Panc1 (cell line): ENCODE data around the gene OR6F1. TPM values are rescaled to one million over a fixed set of nuclear protein-coding genes. Genes with fewer than 3 reads are reported as not detected.

Experiments
- ATAC-seq: fragments of 200-7000 bp; cut with Tn5 transposase; 2 replicates; pipeline ENCODE4 v1.9.1; 2020; ENCODE audit warnings: mild to moderate bottlenecking, moderate library complexity
- BruUV-seq: library from RNA; stranded (reverse); fragments of 400-500 nt; replicated peaks from 2 replicates; lab custom pipeline; 2021; lab: Mats Ljungman, UMichigan
- CTCF ChIA-PET: fragments of 300-600 bp; sonication (Branson Sonifier 250); formaldehyde crosslinking; loops from one replicate; lab custom pipeline; 2022; ENCODE audit warnings: antibody characterized with exemption; lab: Charles Lee
- POLR2A ChIA-PET: fragments of 300-600 bp; sonication (Branson Sonifier 250); formaldehyde crosslinking; loops from one replicate; lab custom pipeline; 2022; ENCODE audit warnings: antibody characterized with exemption; lab: Charles Lee
- DNase-seq: peaks from one replicate; pipeline ENCODE4 v3.0.0-alpha.2; 2010; ENCODE audit warnings: low read depth, low spot score
- H3K27ac ChIP-seq: 2 replicates; pipeline ENCODE4 v1.5.1; 2011; ENCODE audit warnings: mild to moderate bottlenecking, low read length, inconsistent platforms
- H3K27me3 ChIP-seq: fragments of 200-500 bp; sonication (Bioruptor generic); 2 replicates; pipeline ENCODE4 v1.6.0; 2014; ENCODE audit warnings: low read length, inconsistent platforms; ENCODE audit not compliant: control insufficient read depth, insufficient read depth
- H3K36me3 ChIP-seq: fragments of 200-500 bp; sonication (Bioruptor generic); 2 replicates; pipeline ENCODE4 v1.5.1; 2014; ENCODE audit warnings: inconsistent platforms, mild to moderate bottlenecking, low read length, moderate library complexity; ENCODE audit not compliant: control insufficient read depth, insufficient read depth
- H3K4me1 ChIP-seq: 2 replicates; pipeline ENCODE4 v1.5.1; 2011; ENCODE audit warnings: inconsistent platforms, mild to moderate bottlenecking, low read length, moderate library complexity; ENCODE audit not compliant: control insufficient read depth, insufficient read depth
- H3K4me3 ChIP-seq, 2 experiments: 2 replicates each; pipeline ENCODE4 v1.5.1; 2011 to 2012; ENCODE audit warnings: low read depth in 2 of 2, low read length in 2 of 2, mild to moderate bottlenecking in 2 of 2, inconsistent platforms in 1 of 2, moderate library complexity in 1 of 2
- H3K9me3 ChIP-seq: fragments of 200-500 bp; sonication (Bioruptor generic); 2 replicates; pipeline ENCODE4 v1.5.1; 2014; ENCODE audit warnings: low read depth, mild to moderate bottlenecking, inconsistent platforms, low read length, moderate library complexity; ENCODE audit not compliant: control insufficient read depth, insufficient read depth
- CTCF ChIP-seq: fragments of 450-650 bp; IDR thresholded peaks from 2 replicates; pipeline ENCODE4 v1.5.1; 2017; ENCODE audit warnings: mild to moderate bottlenecking
- POLR2AphosphoS5 ChIP-seq: IDR thresholded peaks from 2 replicates; pipeline ENCODE4 v1.6.1; 2012; ENCODE audit warnings: mild to moderate bottlenecking, low read depth, low read length, moderate library complexity
- REST ChIP-seq, 2 experiments: IDR thresholded peaks; 2 replicates each; pipeline ENCODE4 v1.6.1; 2011 to 2012; ENCODE audit warnings: low read depth in 2 of 2, control low read depth in 1 of 2, low read length in 1 of 2, mild to moderate bottlenecking in 1 of 2, moderate library complexity in 1 of 2; ENCODE audit not compliant: insufficient read depth in 1 of 2
- SIN3A ChIP-seq: IDR thresholded peaks from 2 replicates; pipeline ENCODE4 v1.6.1; 2012; ENCODE audit warnings: low read depth, mild to moderate bottlenecking, low read length, moderate library complexity, borderline replicate concordance; ENCODE audit not compliant: insufficient read depth
- TCF7L2 ChIP-seq: IDR thresholded peaks from 2 replicates; pipeline ENCODE4 v1.6.1; 2011; ENCODE audit warnings: mild to moderate bottlenecking, low read depth, low read length, inconsistent platforms
- in situ Hi-C: cut with HindIII; loops from 2 replicates; pipeline ENCODE4 v1.10.0; 2016; ENCODE audit warnings: low sequenced_read_pairs, low pct_unique_long_range_greater_than_20kb
- intact Hi-C: fragments of 100-400 bp; cut with micrococcal nuclease; formaldehyde crosslinking; loops from one replicate; pipeline ENCODE4 v1.10.0; 2022; ENCODE audit not compliant: unreplicated experiment
- total RNA-seq: library from RNA; stranded (reverse); gene quantifications from one replicate; pipeline ENCODE4 v1.2.1, GENCODE V29; 2021; ENCODE audit not compliant: unreplicated experiment

The OR6F1 gene
- total RNA-seq, 1 experiment from 2014 or later = not detected

GRCh38 chr1:247738315-247738714 is 21.9 kb upstream of the OR6F1 start, which contains the start of gene OR14K1:
TSS of gene OR14K1 (plus strand) at chr1:247738615. CDS start at chr1:247738615, 0 bp downstream.
- no peaks in the 10 kb centered on the region for H3K27me3 ChIP-seq

GRCh38 chr1:247721222-247721621 is 4.8 kb upstream of the OR6F1 start:
- ChIA-PET POLR2A (no interaction called here), CTCF (no interaction called here)
- ATAC-seq (no peak), DNase-seq (no peak)
- in situ Hi-C loops = no loop called here
- no TSS peak for BruUV-seq
- TF ChIP-seq SIN3A (no peak), POLR2AphosphoS5 (no peak), TCF7L2 (no peak), REST (IDR thresholded peaks at IDR 0.05; ENCODE audit: insufficient read depth in 1 of 2, low read depth in 2 of 2, low read length in 1 of 2) (no peak), CTCF (no peak)
- Histone ChIP-seq H3K4me3 (no peak overlapping the region), H3K27ac (no peak overlapping the region), H3K36me3 (no peaks in the 10 kb centered on the region), H3K4me1 (no peaks in the 10 kb centered on the region), H3K27me3 (no peaks in the 10 kb centered on the region), H3K9me3 (no peaks in the 10 kb centered on the region)
- intact Hi-C loops = no loop called here

More at GRCh38 chr1:247738315-247738714, 21.9 kb upstream of the OR6F1 start, which contains the start of gene OR14K1:
- no peak within 1 kb of the TSS for H3K27ac ChIP-seq
- CTCF ChIA-PET = no interaction called here
- no TSS peak for BruUV-seq
- H3K9me3 ChIP-seq = no peaks in the 10 kb centered on the region
- intact Hi-C loops = no loop called here
- H3K4me1 ChIP-seq = no peaks in the 10 kb centered on the region
- TF ChIP-seq TCF7L2 = no peak
- no peak for TF ChIP-seq CTCF
- H3K36me3 ChIP-seq = no peaks in the 10 kb centered on the region
- ATAC-seq = no peak
- POLR2A ChIA-PET = no interaction called here
- no peak within 1 kb of the TSS for H3K4me3 ChIP-seq
- in situ Hi-C loops = no loop called here
- no peak for DNase-seq
